Tibial nerve (tissue), 4 donors: ENCODE data around the gene NHERF2. TPM values are rescaled to one million over a fixed set of nuclear protein-coding genes. Genes with fewer than 3 reads are reported as not detected.

ENCODE experiments used
- DNase-seq, 2 donors: peaks; one replicate each; pipeline ENCODE4 v3.0.0-alpha.2; 2019; ENCODE audit warnings: low spot score in 2 of 2
- H3K27ac ChIP-seq, 4 donors: fragments of 200-600 bp; sonication (generic) in 3 of 4; one replicate each; pipeline ENCODE4 v1.5.1; 2017 to 2019; ENCODE audit warnings: mild to moderate bottlenecking in 1 of 4
- H3K27me3 ChIP-seq, 2 donors: fragments of 200-600 bp; sonication (generic) in 1 of 2; one replicate each; pipeline versions ENCODE4 v1.5.1 to v1.6.0; 2017 to 2019
- H3K36me3 ChIP-seq, 3 donors: fragments of 200-600 bp; sonication (generic); one replicate each; pipeline ENCODE4 v1.5.1; 2018 to 2019
- H3K4me1 ChIP-seq, 4 donors: fragments of 200-600 bp; sonication (generic) in 3 of 4; one replicate each; pipeline ENCODE4 v1.5.1; 2017 to 2019
- H3K4me3 ChIP-seq, 4 donors: fragments of 200-600 bp; sonication (generic) in 3 of 4; one replicate each; pipeline ENCODE4 v1.5.1; 2017 to 2019; ENCODE audit warnings: mild to moderate bottlenecking in 1 of 4, moderate library complexity in 1 of 4
- H3K9me3 ChIP-seq, 4 donors: fragments of 200-600 bp; sonication (generic) in 3 of 4; one replicate each; pipeline ENCODE4 v1.5.1; 2017 to 2019
- CTCF ChIP-seq, 5 experiments: fragments of 200-600 bp in 3 of 5; fragments of 450-650 bp in 2 of 5; sonication (generic) in 3 of 5; IDR thresholded peaks; one replicate each; pipeline ENCODE4 v1.5.1; 2016 to 2019; ENCODE audit warnings: antibody characterized with exemption in 5 of 5, mild to moderate bottlenecking in 3 of 5, moderate library complexity in 2 of 5
- EP300 ChIP-seq, 2 donors: sonication (generic); formaldehyde crosslinking; IDR thresholded peaks; one replicate each; pipeline ENCODE4 v1.6.1; 2017; ENCODE audit warnings: antibody characterized with exemption in 2 of 2, mild to moderate bottlenecking in 1 of 2
- POLR2A ChIP-seq, 2 donors: fragments of 450-650 bp; IDR thresholded peaks; one replicate each; pipeline ENCODE4 v1.6.1; 2017; ENCODE audit warnings: antibody characterized with exemption in 2 of 2, mild to moderate bottlenecking in 2 of 2, moderate library complexity in 2 of 2
- WGBS, 2 donors: methylation state at CpG; one replicate each; pipeline ENCODE4 v1.1.5; 2018; 5-methylcytosine and 5-hydroxymethylcytosine counted together
- total RNA-seq, 4 donors: library from RNA; depleted of rRNA; stranded (reverse); fragments of >200 nt; gene quantifications; one replicate each; pipeline ENCODE4 v1.1.0, GENCODE V29; 2016

NHERF2 gene
- total RNA-seq, 4 donors from 2014 or later: 54.7 to 83.1 (median 64.9) TPM

GRCh38 chr16:2015947-2016208 lies 10.8 kb upstream of the NHERF2 start:
- no peak overlapping the region for H3K27ac ChIP-seq

DNA sequence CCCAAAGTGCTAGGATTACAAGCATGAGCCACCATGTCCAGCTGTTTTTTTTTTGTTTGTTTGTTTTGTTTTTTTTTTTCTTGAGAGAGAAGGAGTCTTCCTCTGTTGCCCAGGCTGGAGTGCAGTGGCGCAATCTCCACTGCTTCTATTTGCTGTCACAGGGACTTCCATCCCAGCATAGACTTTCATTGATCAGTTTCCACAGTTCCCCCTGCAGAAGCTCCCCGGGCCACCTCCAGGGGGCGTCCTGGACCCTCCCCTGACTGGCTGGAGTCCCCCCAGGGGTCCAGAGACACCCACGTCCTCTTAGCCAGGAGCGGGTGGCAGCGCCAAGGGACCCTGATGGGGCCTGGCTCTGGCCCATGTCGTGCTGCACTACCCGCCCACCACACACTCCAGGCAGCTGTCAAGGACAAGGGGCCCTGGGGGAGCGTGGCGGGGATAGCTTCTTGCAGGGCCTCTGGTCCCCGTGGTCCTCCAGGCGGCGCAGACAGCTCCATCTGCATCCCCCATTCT lies 10.2 kb upstream of the NHERF2 start:
- Histone ChIP-seq H3K4me1 (peaks cover 0 to 17% (median 4%) of the 10 kb centered on the region in 4 donors), H3K27me3 (peaks cover 0 to 25% of the 10 kb centered on the region in 2 donors), H3K4me3 (no peak overlapping the region), H3K36me3 (no peaks in the 10 kb centered on the region), H3K27ac (no peak overlapping the region), H3K9me3 (no peaks in the 10 kb centered on the region)
- no peak for DNase-seq
- WGBS, 2 donors: 29 to 35% methylated on average over 11 to 13 of the region's 13 CpGs
- TF ChIP-seq POLR2A (IDR thresholded peaks at IDR 0.05) (no peak), EP300 (IDR thresholded peaks at IDR 0.05) (no peak), CTCF (IDR thresholded peaks at IDR 0.05) (no peak)

More at GRCh38 chr16:2015947-2016208, 10.8 kb upstream of the NHERF2 start:
- 76 to 84% methylated on average over 7 of the region's 7 CpGs for WGBS, 2 donors
- Histone ChIP-seq H3K27me3 (peaks cover 0 to 19% of the 10 kb centered on the region in 2 donors), H3K9me3 (no peaks in the 10 kb centered on the region), H3K4me1 (peaks cover 0 to 17% (median 4%) of the 10 kb centered on the region in 4 donors), H3K36me3 (no peaks in the 10 kb centered on the region), H3K4me3 (no peak overlapping the region)
- TF ChIP-seq POLR2A (IDR thresholded peaks at IDR 0.05) (no peak), CTCF (IDR thresholded peaks at IDR 0.05) (no peak), EP300 (IDR thresholded peaks at IDR 0.05) (no peak)
- no peak for DNase-seq

- peaks cover 0 to 35% of the 10 kb centered on the region in 2 donors for H3K27me3 ChIP-seq
- H3K9me3 ChIP-seq: no peaks in the 10 kb centered on the region
- H3K4me3 ChIP-seq: no peak within 1 kb of the TSS
- no peak for TF ChIP-seq EP300 (IDR thresholded peaks at IDR 0.05)
- no peak for TF ChIP-seq POLR2A (IDR thresholded peaks at IDR 0.05)
- no peak for TF ChIP-seq CTCF (IDR thresholded peaks at IDR 0.05)
- WGBS, 2 donors: 0 to 3% methylated on average over 6 of the region's 33 CpGs
- H3K27ac ChIP-seq: no peak within 1 kb of the TSS
- peaks cover 0 to 39% (median 17%) of the 10 kb centered on the region in 4 donors for H3K4me1 ChIP-seq
- DNase-seq: no peak
- no peaks in the 10 kb centered on the region for H3K36me3 ChIP-seq
Observed at GRCh38 chr16:2019518-2019920, 7.2 kb upstream of the NHERF2 start, which contains the start of gene NPW. NPW (plus strand) TSS chr16:2019785.

GRCh38 chr16:2019921-2020831 lies 6.5 kb upstream of the NHERF2 start:
- no peak for TF ChIP-seq EP300 (IDR thresholded peaks at IDR 0.05)
- no peak for TF ChIP-seq POLR2A (IDR thresholded peaks at IDR 0.05)
- TF ChIP-seq CTCF (IDR thresholded peaks at IDR 0.05): no peak
- H3K4me3 ChIP-seq: no peak overlapping the region
- no peak for DNase-seq
- 1 to 2% methylated on average over 22 to 53 of the region's 96 CpGs for WGBS, 2 donors
- peaks cover 0 to 35% of the 10 kb centered on the region in 2 donors for H3K27me3 ChIP-seq
- peaks cover 0 to 39% (median 17%) of the 10 kb centered on the region in 4 donors for H3K4me1 ChIP-seq
- H3K27ac ChIP-seq: no peak overlapping the region
- H3K36me3 ChIP-seq: no peaks in the 10 kb centered on the region
- no peaks in the 10 kb centered on the region for H3K9me3 ChIP-seq

DNA sequence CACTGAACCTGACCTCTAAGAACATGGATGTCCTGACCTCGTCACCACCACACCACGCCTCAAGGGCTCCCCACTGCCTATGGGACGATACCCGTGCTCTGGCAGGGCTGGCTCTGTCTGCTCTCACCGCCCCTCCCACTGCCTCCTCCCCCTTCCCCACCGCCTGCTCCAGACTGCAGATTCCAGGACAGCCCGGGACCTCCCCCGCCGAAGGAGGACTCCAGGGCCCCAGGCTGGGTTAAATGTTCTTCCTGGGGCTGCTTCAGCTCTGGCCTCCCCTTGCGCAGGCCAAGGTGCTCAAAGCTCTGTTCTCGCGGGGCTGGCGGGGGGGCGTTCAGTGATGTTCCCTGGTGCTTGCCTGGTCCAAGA lies 4.0 kb upstream of the NHERF2 start:
- Histone ChIP-seq H3K4me1 (peaks cover 0 to 56% (median 25%) of the 10 kb centered on the region in 4 donors), H3K9me3 (no peaks in the 10 kb centered on the region), H3K27me3 (peaks cover 0 to 35% of the 10 kb centered on the region in 2 donors), H3K4me3 (peak overlapping the region in 2 of 4 donors; percentile 40 to 43), H3K27ac (peak overlapping the region in 1 of 4 donors; percentile 80), H3K36me3 (no peaks in the 10 kb centered on the region)
- 1% methylated on average over 13 to 14 of the region's 14 CpGs for WGBS, 2 donors
- DNase-seq: no peak
- TF ChIP-seq EP300 (IDR thresholded peaks at IDR 0.05): no peak
